C4-2B (cell line): ENCODE results near the gene MMP15.

ENCODE experiments used
- CTCF ChIP-seq: fragments of 450-650 bp; conservative IDR thresholded peaks from 2 replicates; pipeline ENCODE4 v1.5.1; 2017; ENCODE audit warnings: mild to moderate bottlenecking
- ZFX ChIP-seq: fragments of 450-650 bp; IDR thresholded peaks from 2 replicates; pipeline ENCODE4 v1.6.1; 2017

DNA sequence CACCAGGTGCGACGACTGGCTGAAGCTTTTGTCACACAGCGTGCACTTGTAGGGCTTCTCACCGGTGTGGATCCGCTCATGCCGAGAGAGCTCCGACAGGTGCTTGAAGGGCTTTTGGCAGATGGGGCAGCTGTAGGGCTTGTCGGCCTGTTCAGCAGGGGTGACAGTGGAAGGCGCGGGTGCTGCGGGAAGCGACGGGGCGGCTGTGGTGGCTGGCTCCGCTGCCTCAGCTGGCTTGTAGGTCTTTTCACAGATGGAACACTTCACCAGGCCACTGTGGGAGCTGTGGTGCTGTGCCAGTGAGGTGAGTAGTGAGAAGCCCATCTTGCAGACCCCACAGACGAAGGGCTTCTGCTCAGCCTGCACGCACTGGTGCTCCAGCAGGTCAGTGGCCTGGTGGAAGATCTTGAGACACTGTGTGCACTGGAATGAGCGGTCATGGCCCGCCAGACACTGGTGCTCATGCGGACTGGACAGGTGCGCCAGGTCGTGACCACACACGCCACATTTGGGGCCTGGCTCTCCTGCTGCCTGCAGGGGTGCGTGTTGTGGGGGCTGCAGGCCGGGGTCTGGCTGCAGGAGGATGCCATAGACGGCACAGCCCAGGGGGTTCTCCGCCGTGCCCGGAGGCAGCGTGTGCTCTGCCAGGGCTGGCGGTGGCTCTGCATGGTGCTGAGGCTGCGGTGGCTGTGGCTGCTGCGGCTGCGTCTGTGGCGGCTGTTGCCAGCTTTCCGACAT lies 27.9 kb upstream of the MMP15 start:
- TF ChIP-seq CTCF (no peak), ZFX (no peak)
